ENCODE data around the gene HAPLN3. TPM values are rescaled to one million over a fixed set of nuclear protein-coding genes. Genes with fewer than 3 reads are reported as not detected.

The HAPLN3 gene
- polyA plus RNA-seq, 4 donors, result 2.9 to 4.7 (median 3.2) TPM

- no peak for DNase-seq (ENCODE audit: low read depth in 4 of 4, low spot score in 3 of 4)
Observed at GRCh38 chr15:88912500-88912921, 17.2 kb upstream of the HAPLN3 start.

GRCh38 chr15:88911766-88912118 is 16.4 kb upstream of the HAPLN3 start:
- DNase-seq (ENCODE audit: low read depth in 4 of 4, low spot score in 3 of 4), result no peak

- DNase-seq (ENCODE audit: low read depth in 4 of 4, low spot score in 3 of 4), result no peak
Observed at GRCh38 chr15:88909956-88910831, 14.8 kb upstream of the HAPLN3 start.

- DNase-seq (ENCODE audit: low read depth in 4 of 4, low spot score in 3 of 4), result no peak
Observed at GRCh38 chr15:88908697-88909621, 13.6 kb upstream of the HAPLN3 start.

DNA sequence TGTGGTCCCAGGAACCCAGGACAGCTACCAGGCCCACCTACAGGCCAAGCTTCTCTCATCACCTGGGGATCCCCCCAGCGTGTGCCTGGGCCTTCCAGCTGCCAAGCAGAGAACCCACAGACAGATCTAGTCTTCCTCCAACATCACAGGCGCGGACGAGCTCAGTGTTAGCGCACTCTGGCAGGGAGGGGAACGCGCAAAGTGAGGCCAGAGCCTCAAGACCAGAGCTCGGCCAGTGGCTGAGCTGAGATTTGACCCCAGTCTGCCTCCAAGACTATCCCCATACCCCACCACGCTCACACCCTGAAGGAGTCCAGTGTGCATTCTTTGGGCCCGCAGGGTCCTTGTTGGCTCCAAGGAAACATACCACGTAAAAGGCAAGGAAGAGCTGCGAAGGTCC is 12.8 kb upstream of the HAPLN3 start:
- no peak for DNase-seq (ENCODE audit: low read depth in 4 of 4, low spot score in 3 of 4)

GRCh38 chr15:88907111-88907510 is 11.8 kb upstream of the HAPLN3 start:
- DNase-seq (ENCODE audit: low read depth in 4 of 4, low spot score in 3 of 4), result no peak

DNA sequence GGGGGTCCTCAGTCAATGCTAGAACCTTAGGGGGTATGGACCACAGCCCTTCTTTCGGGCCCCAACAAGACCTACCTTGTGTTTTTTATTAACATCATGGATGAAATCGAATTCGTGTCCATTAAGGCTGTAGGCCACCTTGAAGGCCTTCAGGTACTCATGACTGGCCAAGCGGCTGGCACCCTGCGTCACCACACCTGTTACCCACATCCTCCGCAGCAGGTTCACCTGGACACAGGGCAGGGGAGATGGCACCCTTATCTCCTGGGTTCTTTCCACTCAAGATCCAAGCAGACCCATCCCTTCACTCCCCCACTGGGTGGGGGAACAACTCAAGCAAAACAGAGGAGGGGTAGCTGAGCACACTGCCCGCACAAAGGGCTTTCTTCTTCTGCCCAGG is 11.2 kb upstream of the HAPLN3 start:
- DNase-seq (ENCODE audit: low read depth in 4 of 4, low spot score in 3 of 4), result no peak

DNA sequence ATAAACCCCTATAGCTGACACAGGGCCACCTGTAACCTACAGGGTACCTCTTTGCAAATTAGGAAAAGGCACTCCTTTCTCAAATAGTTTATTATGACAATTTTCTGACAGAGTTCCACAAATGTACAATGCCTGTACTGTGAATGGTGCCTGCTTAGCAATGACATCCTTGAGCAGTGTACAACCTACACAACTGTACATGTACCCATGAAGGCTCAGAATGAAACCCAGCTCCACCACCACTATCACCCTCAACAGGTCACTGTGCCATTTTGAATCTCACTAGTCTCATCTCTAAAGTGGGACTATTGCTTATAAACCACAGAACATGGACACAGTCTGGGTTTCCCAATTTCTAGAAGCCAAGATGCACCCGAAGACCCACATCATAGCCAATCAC is 10.8 kb upstream of the HAPLN3 start:
- no peak for DNase-seq (ENCODE audit: low read depth in 4 of 4, low spot score in 3 of 4)

GRCh38 chr15:88905576-88905975 is 10.2 kb upstream of the HAPLN3 start:
- no peak for DNase-seq (ENCODE audit: low read depth in 4 of 4, low spot score in 3 of 4)

DNA sequence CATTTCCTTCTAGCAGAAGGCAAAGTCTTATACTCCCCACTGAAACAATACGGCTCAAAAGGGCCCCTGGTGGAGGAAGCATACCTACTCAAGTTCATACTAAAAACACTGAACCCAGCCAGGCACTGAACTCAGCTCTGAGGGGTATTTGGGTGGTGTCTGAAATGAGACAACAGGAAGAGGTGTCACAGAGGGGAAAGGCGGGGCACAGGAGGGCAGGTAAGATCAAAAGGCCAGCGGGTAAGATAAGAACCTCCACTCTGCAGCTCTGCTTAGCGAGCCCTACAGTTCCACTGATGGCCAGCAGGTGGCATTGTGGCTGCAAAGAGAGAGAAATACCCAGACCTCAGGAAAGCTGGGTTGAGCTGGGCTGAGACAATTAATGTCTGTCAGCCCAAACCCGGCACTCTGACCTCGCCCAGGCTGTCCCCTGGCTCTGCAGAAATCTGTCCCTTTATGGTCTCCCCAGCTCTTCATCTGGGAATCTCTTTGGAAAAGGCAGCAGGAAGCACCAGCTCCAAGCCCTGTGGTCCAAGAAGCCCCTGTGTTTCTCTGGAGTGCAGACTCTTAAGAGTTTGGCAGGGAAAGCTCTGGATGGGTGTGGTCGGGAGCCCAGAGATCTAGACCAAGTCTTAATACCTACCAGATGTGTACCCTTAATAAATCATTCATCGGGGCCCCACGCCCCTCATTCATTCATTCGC is 9.4 kb upstream of the HAPLN3 start:
- DNase-seq (ENCODE audit: low read depth in 4 of 4, low spot score in 3 of 4), result no peak

GRCh38 chr15:88904257-88904623 is 8.9 kb upstream of the HAPLN3 start:
- DNase-seq (ENCODE audit: low read depth in 4 of 4, low spot score in 3 of 4), result no peak

DNA sequence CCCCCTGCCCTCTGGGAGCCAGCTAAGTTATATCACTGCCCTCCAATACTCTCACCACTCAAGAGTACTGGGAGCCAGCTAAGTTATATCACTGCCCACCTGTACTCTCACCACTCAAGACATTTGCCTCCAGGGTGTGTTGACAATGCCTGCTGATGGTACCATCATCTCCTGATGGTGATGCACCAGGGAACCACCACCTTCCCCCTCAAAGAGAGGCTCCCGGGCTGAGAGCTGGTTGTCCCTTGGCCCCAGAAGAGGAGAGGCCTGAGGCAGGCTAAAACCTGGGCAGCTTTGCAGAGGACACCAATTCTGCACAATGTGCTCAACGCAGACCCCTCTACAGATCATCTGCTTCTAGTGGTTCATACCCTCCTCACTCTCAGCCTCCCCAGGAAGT is 7.5 kb upstream of the HAPLN3 start:
- DNase-seq (ENCODE audit: low read depth in 4 of 4, low spot score in 3 of 4), result no peak

DNA sequence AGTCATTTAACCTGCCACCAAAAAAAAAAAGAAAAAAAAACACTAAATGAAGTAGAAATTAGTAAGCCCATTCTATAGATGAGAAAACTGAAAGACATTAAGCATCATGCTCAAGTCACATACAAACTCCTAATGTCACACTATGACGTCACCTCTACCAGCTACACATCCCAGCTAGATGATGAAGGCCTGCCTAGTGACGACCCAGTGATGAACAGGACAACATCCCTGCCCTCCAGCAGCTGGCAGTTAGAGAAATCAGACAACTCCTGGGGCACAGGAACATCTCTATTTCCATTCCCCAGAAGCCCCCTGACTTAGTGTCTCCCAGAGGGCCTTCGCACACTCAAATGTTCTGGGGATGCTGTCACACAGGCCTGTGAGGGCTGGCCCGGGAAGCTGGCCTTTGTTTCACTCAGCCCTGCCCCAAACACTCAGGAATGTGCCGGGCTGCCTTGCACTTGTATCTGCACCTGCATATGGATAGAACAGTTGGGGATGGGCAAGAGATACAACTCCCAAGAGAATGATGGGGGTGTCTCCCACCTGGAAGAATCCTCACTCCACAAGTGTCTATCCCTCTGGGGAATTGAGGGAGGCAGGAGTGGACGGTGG is 7.0 kb upstream of the HAPLN3 start:
- DNase-seq (ENCODE audit: low read depth in 4 of 4, low spot score in 3 of 4), result no peak

DNA sequence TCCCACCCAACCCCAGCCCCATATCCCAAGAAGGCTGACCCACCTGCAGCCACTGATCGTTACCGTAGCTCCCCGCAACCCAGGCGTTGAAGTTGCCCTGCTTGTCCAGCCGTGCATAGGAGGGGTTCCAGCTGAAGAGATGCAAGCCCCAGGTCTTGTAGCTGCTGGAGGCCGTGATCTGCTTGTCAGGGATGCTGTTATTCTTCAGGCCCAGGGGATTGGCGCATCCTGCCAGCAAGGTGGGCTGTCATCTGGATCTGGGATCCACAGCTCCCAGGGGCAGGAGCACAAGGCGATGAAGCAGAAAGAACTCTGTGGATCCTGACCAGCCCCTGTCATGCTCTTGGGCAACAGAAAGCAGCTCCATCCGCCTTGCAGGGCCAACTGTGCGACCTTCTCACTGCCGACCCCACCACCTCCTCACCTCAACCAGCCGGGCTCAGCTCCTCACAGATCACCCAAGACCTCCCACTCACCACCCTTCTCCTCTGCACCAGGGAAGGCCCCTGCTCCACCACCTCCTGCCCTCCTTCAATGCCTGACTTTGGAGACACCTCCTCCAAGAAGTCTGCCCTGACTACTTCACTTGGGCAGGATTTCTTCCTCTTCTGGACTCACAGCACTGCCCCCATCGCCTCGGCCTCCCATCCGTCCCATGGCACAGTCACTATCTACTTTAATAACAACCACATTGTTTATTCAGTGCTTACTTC is 6.3 kb upstream of the HAPLN3 start:
- DNase-seq (ENCODE audit: low read depth in 4 of 4, low spot score in 3 of 4), result no peak

DNA sequence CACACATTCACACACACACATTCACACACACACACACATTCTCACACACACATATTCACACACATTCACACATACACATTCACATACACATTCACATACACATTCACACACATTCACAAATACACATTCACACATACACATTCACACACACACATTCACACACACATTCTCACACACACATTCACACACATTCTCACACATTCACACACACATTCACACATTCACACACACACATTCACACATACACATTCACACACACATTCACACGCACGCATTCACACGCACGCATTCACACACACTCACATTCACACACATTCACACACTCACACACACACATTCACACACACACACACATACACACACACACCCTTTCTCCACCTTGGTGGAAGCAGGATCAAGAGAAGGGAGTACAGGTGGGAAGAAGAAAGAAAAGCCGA is 5.7 kb upstream of the HAPLN3 start:
- no peak for DNase-seq (ENCODE audit: low read depth in 4 of 4, low spot score in 3 of 4)

DNA sequence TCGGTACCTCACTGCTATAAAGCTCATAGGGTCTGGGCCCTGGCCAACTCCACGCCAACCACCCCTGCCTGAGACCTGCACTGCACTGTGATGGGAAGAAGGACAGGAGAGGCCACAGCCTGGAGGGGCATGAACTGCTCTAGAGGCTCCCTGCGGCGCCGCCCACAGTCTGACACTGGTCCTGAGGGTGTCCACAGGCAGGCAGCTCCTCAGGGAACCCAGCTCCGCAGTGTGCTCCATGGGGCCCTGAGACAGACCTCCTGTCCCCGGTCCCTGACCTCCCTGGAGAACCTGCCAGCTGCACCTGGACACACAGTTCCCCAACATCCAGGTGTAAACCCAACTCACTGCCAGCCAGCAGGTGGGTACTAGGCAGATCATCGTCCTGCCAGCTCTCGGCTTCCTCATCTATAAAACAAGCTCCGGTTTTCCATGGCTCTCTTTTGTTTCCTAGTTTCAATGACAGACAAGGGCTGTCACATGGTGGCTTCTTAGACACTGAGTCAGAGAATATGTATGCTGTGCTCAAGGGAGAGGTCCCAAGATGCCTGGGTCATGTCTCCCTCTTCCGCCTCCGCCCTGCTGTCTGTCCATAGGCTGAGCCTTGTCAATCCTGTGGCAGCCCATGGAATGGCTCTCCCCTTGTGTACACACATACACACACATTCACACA is 5.1 kb upstream of the HAPLN3 start:
- DNase-seq (ENCODE audit: low read depth in 4 of 4, low spot score in 3 of 4), result no peak

- DNase-seq (ENCODE audit: low read depth in 4 of 4, low spot score in 3 of 4), result no peak
Observed at GRCh38 chr15:88899251-88899650, 3.9 kb upstream of the HAPLN3 start.

- no peak for DNase-seq (ENCODE audit: low read depth in 4 of 4, low spot score in 3 of 4)
Observed at GRCh38 chr15:88898736-88899135, 3.4 kb upstream of the HAPLN3 start.

- DNase-seq (ENCODE audit: low read depth in 4 of 4, low spot score in 3 of 4), result no peak
Observed at GRCh38 chr15:88897456-88898194, 2.3 kb upstream of the HAPLN3 start.
